Measurements from ENCODE around the gene RGS6.

DNA sequence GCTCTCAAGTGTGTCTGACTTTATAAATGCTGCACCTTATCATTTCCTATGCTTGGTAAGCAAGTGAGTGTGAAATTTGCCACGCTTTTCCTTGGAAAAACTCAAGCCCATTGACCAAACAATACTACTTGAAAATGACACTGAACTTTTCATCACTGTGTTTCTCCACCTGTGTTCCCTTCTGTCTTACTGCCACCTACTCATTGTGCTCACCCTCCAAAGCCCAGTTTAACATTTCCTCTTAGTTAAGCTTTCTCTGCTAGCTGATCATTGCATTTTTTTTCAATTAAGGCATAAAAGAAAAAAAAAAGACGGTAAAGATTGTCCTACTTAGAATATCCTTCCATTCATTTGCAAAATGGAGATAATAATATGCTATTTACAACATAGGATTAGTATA, 516.0 kb downstream of the RGS6 start:
- TF ChIP-seq POLR2A (IDR thresholded peaks at IDR 0.05) = no peak
- TF ChIP-seq, protein P1, sequence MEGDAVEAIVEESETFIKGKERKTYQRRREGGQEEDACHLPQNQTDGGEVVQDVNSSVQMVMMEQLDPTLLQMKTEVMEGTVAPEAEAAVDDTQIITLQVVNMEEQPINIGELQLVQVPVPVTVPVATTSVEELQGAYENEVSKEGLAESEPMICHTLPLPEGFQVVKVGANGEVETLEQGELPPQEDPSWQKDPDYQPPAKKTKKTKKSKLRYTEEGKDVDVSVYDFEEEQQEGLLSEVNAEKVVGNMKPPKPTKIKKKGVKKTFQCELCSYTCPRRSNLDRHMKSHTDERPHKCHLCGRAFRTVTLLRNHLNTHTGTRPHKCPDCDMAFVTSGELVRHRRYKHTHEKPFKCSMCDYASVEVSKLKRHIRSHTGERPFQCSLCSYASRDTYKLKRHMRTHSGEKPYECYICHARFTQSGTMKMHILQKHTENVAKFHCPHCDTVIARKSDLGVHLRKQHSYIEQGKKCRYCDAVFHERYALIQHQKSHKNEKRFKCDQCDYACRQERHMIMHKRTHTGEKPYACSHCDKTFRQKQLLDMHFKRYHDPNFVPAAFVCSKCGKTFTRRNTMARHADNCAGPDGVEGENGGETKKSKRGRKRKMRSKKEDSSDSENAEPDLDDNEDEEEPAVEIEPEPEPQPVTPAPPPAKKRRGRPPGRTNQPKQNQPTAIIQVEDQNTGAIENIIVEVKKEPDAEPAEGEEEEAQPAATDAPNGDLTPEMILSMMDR (IDR thresholded peaks at IDR 0.05) = no peak
